ENCODE measurements around the gene TENT4A.
"Not testable (repeated sequence)": the region's sequence is repeated elsewhere in the genome, so short reads cannot be mapped to it uniquely, and the experiment has no call there.

The TENT4A gene

DNA sequence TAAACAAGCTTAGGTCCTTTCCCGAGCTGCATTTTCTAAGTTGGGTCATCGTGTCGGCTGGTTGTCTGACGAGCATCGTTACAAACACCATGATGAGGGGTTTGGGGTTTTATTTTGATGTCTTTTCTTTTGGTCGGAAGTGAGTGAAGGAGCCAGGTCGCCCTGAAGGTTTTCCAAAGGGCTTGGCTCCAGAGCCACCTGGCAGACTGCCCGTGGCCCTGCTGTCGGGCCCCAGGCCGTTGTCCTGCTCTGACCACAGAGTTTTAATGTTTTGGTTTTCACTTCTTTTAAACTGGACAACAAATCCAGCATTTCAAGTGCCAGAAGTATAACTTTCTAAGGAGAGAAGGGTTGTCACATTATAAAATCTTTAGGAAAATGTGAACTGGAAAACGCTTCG lies 42.3 kb downstream of the TENT4A start:
- DNase-seq = no peak

DNA sequence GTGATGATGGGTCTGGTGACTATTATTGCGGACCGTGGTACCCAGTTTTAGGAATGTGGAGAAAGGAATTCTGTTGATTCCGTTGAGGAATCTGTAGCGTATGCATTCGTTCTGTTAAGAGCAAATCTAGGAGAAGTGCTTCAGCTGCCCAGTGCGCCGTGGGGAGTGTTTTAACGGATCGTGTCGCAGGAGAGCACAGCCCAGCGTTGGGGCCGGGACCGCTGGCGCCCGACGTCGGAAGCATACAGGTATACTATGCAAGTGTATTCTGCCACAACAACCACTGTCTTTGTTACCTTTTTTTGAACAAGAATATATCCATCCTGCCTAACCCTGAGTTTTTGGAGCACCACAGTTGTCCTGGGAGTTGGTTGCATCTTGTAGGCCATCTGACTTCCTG lies 42.7 kb downstream of the TENT4A start:
- DNase-seq = no peak

DNA sequence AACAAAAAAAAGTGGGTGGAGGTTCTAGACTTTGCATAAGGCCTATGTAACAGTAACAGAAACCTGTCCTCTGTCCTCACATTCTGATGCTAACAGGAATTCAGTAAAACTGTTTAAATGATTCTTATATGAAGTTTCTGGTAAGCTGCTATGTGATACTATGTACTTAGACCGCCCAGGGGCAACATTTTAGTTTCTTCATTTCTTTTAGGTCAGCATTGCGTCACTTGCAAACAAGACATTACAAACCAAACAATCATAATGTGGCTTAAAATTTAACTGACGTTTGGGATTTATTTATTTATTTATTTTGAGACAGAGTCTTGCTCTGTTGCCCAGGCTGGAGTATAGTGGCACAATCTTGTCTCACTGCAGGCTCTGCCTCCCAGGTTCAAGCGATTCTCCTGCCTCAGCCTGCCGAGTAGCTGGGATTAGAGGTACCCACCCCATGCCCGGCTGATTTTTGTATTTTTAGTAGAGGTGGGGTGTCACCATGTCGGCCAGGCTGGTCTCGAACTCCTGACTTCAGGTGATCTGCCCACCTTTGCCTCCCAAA lies 44.3 kb downstream of the TENT4A start:
- no peak for DNase-seq

DNA sequence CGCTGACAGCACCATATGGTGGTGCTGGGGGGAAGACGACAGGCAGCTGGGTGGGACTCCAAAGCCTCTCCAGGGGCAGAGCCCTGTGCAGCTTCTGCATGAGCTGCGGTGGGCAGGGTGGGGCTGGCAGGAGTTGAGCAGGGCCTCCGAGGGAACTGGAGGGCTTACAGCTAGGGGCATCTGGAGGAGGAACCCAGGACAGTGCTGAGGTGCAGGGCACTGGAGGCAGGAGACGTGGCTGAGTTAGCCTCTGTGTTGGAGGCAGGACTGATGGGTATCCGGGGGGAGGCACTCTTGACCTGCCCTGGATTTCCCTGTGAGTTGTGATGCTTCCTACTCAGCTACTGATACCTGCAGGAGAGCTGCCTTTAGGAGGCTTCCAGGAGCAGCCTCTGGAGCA lies 45.0 kb downstream of the TENT4A start:
- no peak for DNase-seq

DNA sequence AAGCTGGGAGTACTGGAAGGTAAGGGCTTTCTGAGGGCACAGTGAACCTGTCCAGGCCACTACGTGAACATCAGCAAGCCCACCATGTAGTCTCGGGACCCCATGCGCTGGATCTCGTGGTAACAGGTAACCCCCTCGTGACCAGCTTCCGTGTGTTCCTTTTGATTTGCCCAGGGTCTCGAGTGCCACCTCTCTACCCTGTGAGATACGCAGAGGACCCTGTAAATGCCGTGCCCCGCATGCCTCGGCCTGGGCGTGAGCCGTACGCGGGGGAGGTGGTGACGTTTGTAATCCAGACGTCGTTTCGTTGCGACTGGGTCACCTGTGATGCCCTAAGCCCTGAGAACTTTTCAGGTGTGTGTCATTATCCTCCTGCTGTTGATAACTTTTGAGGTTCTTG lies 45.5 kb downstream of the TENT4A start:
- no peak for DNase-seq

DNA sequence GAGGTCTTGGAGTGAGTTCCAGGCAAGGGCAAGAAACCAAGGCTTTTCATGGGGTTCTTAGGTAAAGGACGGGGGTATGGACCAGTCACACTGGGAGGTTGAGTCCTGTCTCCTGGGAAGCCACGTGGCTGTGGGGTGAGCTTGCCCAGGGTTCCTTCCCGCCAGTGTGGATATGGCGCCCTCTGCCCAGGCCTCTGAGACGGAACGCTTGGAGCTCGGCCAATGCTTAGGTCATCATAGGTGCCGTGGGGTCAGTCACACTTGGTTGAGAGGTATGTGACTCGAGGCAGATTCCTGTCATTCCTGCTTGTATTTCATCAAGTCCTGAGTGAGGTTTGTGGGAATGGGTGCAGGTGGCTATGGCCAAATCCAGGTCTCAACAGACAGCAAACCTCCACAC lies 46.2 kb downstream of the TENT4A start:
- DNase-seq = no peak

DNA sequence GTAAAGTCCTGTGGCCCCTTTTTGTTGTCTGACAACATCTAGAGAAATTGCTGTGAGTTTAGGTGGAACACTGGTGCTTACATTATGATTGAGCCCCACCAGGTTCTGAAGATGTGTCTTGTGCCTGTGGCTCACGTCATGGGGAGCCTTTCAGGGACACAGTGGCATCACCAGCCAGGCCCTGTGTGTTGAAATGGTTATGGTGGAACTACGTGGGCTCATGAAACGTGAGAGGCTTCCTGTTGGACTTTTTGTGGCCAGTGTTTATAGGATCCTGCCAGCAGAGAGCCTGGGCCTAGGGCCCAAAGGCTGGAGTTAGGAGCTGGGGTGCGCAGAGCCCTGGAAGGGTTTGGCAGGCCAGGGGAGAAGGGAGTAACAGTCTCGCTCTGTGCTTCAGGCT lies 46.8 kb downstream of the TENT4A start:
- DNase-seq = no peak

DNA sequence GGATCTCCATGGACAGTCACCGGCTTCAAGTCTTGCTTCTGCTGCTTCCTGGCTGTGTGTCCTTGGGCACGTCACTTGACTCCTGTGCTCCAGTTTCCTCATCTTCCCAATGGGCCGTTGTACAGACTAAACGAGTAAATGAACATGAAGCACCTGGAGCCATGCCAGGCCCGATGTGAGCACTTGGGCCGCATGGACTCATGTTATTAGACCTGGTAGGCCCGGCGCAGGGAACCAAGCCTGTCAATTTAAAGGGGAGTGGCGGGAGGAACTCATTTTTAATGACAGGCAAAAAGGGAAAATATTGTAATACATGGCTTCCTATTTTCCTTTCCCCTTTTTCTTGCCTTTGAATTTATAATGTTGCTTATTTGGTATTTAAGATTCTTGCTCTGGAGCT lies 47.5 kb downstream of the TENT4A start:
- peak; percentile 6 for DNase-seq

DNA sequence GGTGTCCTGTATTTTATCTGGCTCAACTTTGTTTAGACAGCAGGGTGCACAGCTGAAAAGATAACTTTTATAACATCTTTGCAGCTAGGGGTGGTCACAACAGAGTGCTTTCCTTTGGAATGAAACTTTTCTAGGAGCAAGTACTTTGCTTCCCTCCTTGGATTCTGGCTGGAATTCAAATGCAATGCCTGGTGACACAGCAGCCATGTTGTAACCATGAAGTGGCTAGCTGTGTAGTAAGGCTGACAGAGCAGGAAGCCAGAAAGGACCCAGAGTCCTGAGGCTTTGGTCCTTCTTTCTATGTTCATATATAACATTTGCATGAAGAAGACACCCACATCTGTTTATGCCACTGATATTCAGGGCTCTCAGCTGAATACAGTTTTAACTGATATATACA lies 48.1 kb downstream of the TENT4A start:
- DNase-seq = no peak

DNA sequence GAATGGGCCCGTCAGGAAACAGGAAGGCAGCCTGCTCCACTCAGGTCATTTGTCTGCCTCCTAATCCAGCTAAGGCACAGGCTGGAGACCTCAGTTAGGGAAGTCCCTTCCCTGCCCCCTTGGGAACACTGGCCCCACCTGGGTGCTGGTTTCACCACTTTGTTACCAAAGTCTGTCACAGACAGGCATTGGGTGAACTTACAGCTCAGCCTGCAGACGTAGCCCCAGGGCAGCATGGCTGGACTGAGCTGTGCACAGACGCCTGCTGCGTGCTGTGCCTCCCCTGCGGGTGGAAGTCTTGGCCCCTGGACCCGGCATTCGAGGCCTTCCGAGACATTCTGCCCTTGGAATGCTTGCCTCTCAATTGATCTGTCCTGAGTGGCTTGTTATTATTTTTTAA lies 48.9 kb downstream of the TENT4A start:
- no peak for DNase-seq

DNA sequence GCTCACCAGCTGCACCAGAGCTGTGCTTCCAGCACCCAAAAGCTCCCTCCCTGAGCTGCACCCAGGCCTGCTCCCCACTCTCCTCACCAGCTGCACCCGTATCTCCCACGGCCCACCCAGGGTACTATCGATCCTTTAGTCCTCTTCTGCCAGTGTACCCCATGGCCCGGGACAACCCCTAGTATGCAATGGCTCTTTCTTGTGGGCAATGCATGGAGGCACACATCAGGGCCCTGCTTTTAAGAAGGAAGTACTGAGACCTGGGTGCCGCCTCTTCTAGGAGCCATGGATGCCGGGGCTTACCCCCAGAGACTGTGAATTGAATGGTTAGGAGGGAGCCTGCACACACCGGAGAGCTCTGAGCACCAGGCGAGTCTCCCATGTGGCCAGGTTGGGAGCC lies 49.5 kb downstream of the TENT4A start:
- no peak for DNase-seq

DNA sequence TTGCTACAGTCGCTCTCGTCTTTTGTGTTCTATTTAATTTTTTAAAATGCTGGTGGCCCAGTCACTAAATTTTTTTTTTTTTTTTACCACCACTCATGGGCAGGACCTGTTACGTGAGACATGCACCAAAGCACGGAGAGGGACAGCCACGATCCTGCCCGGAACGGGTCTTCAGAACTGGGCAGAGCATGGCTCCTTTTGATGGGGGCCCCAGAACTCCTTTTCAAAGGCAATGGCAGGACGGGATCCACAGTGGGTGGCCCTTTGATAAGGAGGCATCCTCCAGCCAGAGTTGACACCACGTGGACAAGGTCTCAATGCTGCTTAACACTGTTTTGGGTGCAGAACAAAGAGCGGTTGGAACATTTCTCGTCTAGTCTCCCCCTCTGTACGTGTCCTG lies 50.0 kb downstream of the TENT4A start:
- no peak for DNase-seq

DNA sequence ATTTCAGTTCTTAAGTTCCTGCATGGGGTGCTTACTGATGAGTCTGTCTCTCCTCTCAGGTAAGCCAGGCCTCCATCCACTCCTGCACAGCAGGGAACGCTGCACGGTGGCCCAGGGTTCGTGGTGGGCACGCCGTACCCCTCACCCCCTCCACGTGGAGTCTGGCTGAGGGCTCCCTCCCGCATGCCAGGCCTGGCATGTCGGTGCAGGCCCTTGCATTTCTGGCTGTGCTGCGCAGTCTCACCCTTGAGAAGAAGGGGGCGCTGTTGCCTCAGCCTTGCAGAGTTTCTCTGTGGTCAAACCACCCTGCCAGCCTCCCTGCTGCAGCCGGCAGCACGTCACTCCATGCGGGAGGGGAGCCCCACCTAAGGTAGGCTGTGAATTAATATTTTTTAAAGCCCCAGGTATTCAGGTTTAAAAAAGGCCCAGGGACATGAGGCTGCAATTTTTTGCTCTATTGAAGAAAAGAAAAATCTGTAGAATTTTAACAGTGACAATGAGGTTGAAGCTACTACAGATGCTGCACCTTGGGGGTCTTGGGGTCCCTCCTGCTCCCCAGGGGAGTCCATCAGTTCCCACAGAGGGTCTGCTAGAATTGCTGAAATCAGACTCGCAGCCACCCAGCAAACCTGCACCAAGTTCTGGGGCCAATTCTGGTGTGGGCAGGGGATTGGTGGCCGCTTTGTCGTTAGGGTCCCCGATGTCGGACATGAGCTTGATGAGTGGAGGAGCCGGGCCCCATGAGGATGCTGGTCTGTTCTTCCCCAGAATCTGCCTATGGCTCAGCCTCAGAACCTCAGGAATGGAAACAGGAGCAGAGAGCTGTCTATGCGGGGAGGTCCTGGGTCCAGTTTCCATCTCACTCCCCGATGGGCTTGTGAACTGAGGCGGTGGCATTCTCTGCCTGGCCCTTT lies 52.6 kb downstream of the TENT4A start:
- DNase-seq = peak; percentile 80

DNA sequence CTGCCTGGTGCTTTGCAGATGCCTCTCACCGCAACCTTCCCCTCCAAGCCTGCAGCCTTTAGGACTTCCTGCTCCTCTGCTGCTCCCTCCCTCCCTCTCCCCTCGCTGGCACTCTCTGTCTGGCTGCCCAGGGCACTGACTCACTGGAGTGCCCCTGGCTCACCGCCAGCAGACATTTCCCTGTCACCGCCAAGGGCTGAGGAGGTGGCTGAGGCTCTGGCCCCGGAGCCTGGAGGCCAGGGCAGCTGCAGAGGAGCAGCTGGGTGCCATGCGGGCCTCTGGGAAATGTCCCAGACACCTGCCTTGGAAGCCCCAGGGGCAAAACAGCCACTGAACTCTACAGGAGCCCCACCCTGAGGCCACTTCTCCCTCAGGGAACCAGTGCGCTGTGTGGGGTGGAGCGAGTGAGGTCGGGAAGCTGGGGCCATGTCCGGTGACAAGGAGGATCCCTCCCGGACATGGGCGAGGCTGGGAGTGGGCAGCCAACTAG lies 53.4 kb downstream of the TENT4A start:
- DNase-seq = peak; percentile 93

DNA sequence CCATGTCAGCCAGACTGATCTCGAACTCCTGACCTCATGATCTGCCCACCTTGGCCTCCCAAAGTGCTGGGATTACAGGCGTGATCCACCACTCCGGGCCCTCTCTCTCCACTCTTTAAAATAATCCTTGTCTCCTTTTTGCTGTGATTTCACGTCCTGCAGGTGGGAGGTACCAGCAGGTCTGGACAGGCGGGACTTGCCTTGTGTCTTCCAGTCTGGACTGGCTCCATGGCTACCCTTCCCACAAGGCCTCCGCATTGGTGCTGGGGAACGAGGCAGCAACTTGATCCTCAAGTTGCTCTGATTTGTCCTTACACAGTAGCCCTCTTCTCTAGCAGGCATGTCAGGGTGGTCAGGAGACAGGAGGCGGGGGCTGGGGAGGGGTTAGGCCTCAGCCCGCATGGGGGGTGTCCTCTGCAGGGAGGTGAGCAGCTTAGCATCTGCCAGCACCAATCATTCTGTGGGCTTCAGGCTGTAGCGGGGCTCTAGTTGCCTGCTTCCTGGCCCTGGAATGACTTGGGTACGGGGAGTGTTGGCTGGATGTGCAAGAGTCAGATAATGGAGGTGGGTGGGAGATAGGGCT lies 54.3 kb downstream of the TENT4A start:
- no peak for DNase-seq

DNA sequence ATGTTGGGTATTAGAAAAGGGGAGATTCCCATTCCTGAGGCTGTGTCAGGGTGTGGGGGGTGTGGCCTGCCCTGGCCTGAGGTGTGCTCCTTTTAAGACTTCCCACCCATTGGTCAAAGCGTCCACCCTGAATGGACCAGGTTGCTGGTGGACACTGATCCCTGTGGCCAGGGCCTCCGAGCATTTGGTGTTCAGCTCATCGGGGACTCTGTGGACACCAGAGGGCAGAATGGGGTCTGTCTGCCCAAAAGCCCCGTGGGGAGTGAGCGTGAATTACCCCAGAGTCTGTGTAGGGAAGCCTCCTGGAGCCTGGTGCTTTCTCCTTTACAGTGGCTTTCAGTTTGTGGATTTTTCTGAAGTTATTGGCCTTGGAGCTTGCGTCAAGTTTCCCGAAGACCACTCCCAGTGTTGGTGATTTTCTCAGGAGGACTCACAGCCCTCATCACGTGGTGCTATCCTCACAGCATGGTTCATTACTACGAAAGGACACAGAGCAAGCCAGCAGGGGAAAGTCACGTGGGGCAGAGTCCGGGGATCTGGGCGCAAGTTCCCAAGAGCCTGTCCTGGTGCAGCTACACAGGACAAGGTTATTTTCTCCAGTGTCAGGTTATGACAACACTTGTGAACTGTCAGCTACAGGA lies 55.5 kb downstream of the TENT4A start:
- DNase-seq = no peak

DNA sequence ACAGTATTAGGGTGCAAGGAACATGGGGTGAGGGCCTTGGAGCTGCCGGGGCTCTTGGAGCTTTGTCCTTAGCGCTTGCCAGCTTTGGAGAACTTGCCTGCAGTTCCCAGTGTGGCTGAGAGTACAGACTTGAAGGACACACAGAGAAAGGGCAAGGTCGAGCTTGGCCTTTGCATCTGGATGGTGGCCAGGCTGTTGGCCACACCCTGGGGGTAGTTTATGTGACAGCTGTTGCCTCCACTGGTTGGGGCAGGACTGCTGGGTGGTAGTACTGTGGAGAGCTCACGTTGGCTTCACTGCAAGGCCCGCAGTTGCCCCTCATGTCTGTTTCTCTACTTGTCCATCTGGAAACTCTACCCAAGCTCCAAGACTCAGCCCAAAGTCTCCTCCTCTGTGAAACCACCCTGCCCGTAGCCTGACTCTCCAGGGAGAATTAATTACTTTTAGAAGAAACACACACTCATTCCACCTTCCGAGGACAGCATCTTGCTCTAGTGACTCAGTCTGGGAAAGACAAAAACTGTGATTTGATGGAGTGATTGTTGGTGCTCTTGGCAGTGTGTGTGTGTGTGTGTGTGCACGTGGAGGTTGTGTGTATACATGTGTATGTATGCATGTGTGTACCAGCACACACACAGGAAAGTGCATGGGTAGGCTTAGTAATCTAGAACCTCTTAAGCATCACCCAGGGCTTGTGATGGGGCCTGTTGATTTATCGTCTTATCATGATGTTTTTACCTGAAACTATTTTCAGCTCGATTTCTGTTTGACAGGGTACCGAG lies 57.8 kb downstream of the TENT4A start:
- no peak for DNase-seq

DNA sequence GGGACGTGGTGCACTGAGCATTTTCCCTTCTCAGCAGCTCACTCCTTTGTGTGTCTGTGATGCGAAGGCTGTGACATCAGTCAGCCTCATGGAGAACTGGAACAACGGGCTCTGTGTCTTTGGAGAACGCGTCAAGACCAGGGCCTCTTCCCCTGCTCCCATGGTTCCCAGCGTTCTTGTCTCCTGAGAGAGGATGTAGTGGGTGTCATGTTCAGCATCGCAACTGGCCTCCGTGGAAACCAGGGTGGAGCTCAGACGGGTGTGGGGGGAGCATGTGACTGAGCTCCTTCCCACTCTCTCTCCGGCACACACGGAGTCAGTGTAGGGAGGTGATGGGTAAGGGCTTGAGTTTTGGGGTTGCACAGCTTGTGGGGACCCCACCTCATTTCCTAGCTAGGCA lies 59.7 kb downstream of the TENT4A start:
- DNase-seq = peak; percentile 45

DNA sequence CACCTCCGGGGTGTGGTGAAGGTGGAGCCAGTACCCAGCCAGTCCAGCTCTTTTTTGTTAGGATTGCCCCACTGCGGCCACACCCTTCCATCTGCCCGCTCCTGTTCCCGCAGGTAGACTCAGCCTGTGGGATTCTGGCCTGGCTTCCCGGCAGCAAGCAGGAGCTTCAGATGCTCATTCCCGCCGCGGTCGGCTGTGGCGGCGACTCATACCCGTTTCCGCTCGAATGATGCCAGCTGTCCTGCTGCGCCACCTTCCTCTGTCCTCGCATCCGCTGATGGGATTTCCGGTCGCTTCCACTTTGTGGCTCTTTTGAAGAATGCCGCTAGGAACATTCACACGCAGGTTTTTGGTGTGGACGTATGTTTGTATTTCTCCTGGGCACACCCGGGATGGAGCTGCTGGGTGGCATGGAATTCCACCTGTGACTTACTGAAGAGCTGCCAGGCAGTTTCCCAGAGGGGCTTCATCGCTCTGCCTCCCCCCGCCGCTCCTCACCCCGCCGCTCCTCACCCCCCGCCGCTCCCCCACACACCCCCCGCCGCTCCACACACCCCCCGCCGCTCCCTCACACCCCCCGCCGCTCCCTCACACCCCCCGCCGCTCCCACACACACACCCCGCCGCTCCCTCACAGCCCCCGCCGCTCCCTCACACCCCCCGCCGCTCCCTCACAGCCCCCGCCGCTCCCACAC lies 60.3 kb downstream of the TENT4A start:
- DNase-seq = peak; percentile 53

DNA sequence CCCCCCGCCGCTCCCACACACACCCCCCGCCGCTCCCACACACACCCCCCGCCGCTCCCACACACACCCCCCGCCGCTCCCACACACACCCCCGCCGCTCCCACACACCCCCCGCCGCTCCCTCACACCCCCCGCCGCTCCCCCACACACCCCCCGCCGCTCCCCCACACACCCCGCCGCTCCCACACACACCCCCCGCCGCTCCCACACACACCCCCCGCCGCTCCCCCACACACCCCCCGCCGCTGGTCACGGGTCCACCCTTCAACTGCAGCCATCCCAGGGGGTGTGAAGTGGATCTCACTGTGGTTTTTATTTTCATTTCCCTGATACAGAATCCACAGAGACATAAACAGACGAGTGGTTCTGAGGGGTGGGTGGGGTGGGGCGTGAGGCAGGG lies 61.0 kb downstream of the TENT4A start:
- DNase-seq = not testable (repeated sequence)

DNA sequence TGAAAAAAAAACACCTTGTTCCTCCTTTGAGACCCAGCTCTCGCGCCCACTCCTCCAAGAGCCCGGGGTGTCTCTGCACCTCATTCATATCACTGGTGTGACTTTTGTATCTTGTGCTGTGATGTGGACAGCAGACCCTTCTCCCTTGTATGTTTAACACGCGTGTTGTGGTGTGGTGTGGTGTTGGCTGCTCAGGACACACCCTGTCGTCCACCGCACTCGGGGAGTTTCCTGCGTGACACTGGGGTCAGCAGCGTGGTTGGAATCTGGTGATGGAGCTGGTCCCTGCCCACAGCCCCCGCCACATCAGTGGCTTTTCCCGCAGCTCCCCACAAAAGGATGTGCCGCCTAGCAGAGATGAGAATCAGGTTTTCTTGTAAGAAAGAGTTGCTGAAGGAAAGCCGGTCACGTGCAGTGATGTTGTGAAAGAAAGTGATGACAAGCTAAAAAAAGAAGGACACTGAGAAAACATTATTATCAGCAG lies 61.5 kb downstream of the TENT4A start:
- DNase-seq = no peak

DNA sequence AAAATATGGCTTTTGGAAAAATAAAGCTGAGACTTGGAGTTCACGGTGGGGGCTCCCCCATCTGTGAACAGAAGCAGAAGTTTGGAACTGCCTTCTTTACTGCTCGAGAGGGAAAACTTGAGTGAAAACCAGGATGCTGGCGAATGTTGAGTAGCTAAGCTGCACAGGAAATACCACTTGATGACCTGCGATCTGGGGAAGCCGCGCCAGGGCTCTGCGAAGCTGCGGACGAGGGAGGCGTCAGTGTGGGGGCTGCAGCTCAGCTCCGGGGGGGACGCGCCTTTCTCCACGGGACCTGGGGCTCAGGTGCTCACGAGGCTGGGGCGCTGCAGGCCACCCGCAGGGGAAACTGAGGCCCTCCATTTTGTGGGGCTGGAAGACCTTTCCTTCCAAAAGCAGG lies 62.3 kb downstream of the TENT4A start:
- DNase-seq = no peak

Measured in DMS79 treated with DMSO at 0.1 percent for 48 hours (cell line).